Measurements from ENCODE around the gene KIAA0825.
"Not testable (repeated sequence)": the region's sequence is repeated elsewhere in the genome, so short reads cannot be mapped to it uniquely, and the experiment has no call there.

The KIAA0825 gene

GRCh38 chr5:94188725-94189124, 429.7 kb downstream of the KIAA0825 start:
- H3K27me3 ChIP-seq (ENCODE audit: control insufficient read depth, insufficient read depth, low read length) = no peaks in the 10 kb centered on the region
- no peaks in the 10 kb centered on the region for H3K4me1 ChIP-seq (ENCODE audit: control insufficient read depth, insufficient read depth, low read length)
- H3K27ac ChIP-seq (ENCODE audit: low read depth, low read length) = no peak overlapping the region
- no peak overlapping the region for H3K9ac ChIP-seq (ENCODE audit: low read length)
- no peak overlapping the region for H3K4me3 ChIP-seq (ENCODE audit: low read length)
- no peaks in the 10 kb centered on the region for H3K36me3 ChIP-seq (ENCODE audit: control insufficient read depth, insufficient read depth, low read length)

GRCh38 chr5:94184870-94185269, 433.5 kb downstream of the KIAA0825 start:
- Histone ChIP-seq H3K27me3 (ENCODE audit: control insufficient read depth, insufficient read depth, low read length) (no peaks in the 10 kb centered on the region), H3K4me1 (ENCODE audit: control insufficient read depth, insufficient read depth, low read length) (no peaks in the 10 kb centered on the region), H3K36me3 (ENCODE audit: control insufficient read depth, insufficient read depth, low read length) (no peaks in the 10 kb centered on the region), H3K27ac (ENCODE audit: low read depth, low read length) (no peak overlapping the region), H3K4me3 (ENCODE audit: low read length) (no peak overlapping the region), H3K9ac (ENCODE audit: low read length) (no peak overlapping the region)

GRCh38 chr5:94181895-94182294, 436.5 kb downstream of the KIAA0825 start:
- Histone ChIP-seq H3K4me1 (ENCODE audit: control insufficient read depth, insufficient read depth, low read length) (no peaks in the 10 kb centered on the region), H3K27ac (ENCODE audit: low read depth, low read length) (no peak overlapping the region), H3K9ac (ENCODE audit: low read length) (no peak overlapping the region), H3K36me3 (ENCODE audit: control insufficient read depth, insufficient read depth, low read length) (no peaks in the 10 kb centered on the region), H3K4me3 (ENCODE audit: low read length) (no peak overlapping the region), H3K27me3 (ENCODE audit: control insufficient read depth, insufficient read depth, low read length) (no peaks in the 10 kb centered on the region)

GRCh38 chr5:94180761-94181160, 437.6 kb downstream of the KIAA0825 start:
- no peak overlapping the region for H3K9ac ChIP-seq (ENCODE audit: low read length)

GRCh38 chr5:94175912-94176311, 442.5 kb downstream of the KIAA0825 start:
- no peak overlapping the region for H3K4me3 ChIP-seq (ENCODE audit: low read length)
- H3K27me3 ChIP-seq (ENCODE audit: control insufficient read depth, insufficient read depth, low read length) = no peaks in the 10 kb centered on the region
- H3K36me3 ChIP-seq (ENCODE audit: control insufficient read depth, insufficient read depth, low read length) = no peaks in the 10 kb centered on the region
- H3K4me1 ChIP-seq (ENCODE audit: control insufficient read depth, insufficient read depth, low read length) = no peaks in the 10 kb centered on the region
- no peak overlapping the region for H3K9ac ChIP-seq (ENCODE audit: low read length)
- H3K27ac ChIP-seq (ENCODE audit: low read depth, low read length) = no peak overlapping the region

More at GRCh38 chr5:94180761-94181160, 437.6 kb downstream of the KIAA0825 start:
- Histone ChIP-seq H3K4me3 (ENCODE audit: low read length) (no peak overlapping the region), H3K27me3 (ENCODE audit: control insufficient read depth, insufficient read depth, low read length) (no peaks in the 10 kb centered on the region), H3K36me3 (ENCODE audit: control insufficient read depth, insufficient read depth, low read length) (no peaks in the 10 kb centered on the region), H3K27ac (ENCODE audit: low read depth, low read length) (no peak overlapping the region), H3K4me1 (ENCODE audit: control insufficient read depth, insufficient read depth, low read length) (no peaks in the 10 kb centered on the region)

- Histone ChIP-seq H3K9ac (ENCODE audit: low read length) (no peak overlapping the region), H3K4me1 (ENCODE audit: control insufficient read depth, insufficient read depth, low read length) (no peaks in the 10 kb centered on the region), H3K36me3 (ENCODE audit: control insufficient read depth, insufficient read depth, low read length) (no peaks in the 10 kb centered on the region), H3K4me3 (ENCODE audit: low read length) (no peak overlapping the region), H3K27me3 (ENCODE audit: control insufficient read depth, insufficient read depth, low read length) (no peaks in the 10 kb centered on the region), H3K27ac (ENCODE audit: low read depth, low read length) (no peak overlapping the region)
Measured at GRCh38 chr5:94174748-94175411, 443.5 kb downstream of the KIAA0825 start.

- H3K27me3 ChIP-seq (ENCODE audit: control insufficient read depth, insufficient read depth, low read length) = no peaks in the 10 kb centered on the region
- no peaks in the 10 kb centered on the region for H3K4me1 ChIP-seq (ENCODE audit: control insufficient read depth, insufficient read depth, low read length)
- H3K27ac ChIP-seq (ENCODE audit: low read depth, low read length) = no peak overlapping the region
- no peaks in the 10 kb centered on the region for H3K36me3 ChIP-seq (ENCODE audit: control insufficient read depth, insufficient read depth, low read length)
- H3K4me3 ChIP-seq (ENCODE audit: low read length) = no peak overlapping the region
- H3K9ac ChIP-seq (ENCODE audit: low read length) = no peak overlapping the region
Measured at GRCh38 chr5:94173100-94173499, 445.3 kb downstream of the KIAA0825 start.

GRCh38 chr5:94171070-94171469, 447.3 kb downstream of the KIAA0825 start:
- not testable (repeated sequence) for H3K4me1 ChIP-seq (ENCODE audit: control insufficient read depth, insufficient read depth, low read length); H3K27ac ChIP-seq (ENCODE audit: low read depth, low read length); H3K9ac ChIP-seq (ENCODE audit: low read length); H3K27me3 ChIP-seq (ENCODE audit: control insufficient read depth, insufficient read depth, low read length); H3K4me3 ChIP-seq (ENCODE audit: low read length); H3K36me3 ChIP-seq (ENCODE audit: control insufficient read depth, insufficient read depth, low read length)

- H3K4me3 ChIP-seq (ENCODE audit: low read length); H3K27me3 ChIP-seq (ENCODE audit: control insufficient read depth, insufficient read depth, low read length); H3K27ac ChIP-seq (ENCODE audit: low read depth, low read length); H3K4me1 ChIP-seq (ENCODE audit: control insufficient read depth, insufficient read depth, low read length); H3K36me3 ChIP-seq (ENCODE audit: control insufficient read depth, insufficient read depth, low read length); H3K9ac ChIP-seq (ENCODE audit: low read length): not testable (repeated sequence)
Measured at GRCh38 chr5:94170158-94170557, 448.2 kb downstream of the KIAA0825 start.

GRCh38 chr5:94168151-94168550, 450.3 kb downstream of the KIAA0825 start:
- no peaks in the 10 kb centered on the region for H3K4me1 ChIP-seq (ENCODE audit: control insufficient read depth, insufficient read depth, low read length)
- H3K4me3 ChIP-seq (ENCODE audit: low read length) = no peak overlapping the region
- no peaks in the 10 kb centered on the region for H3K27me3 ChIP-seq (ENCODE audit: control insufficient read depth, insufficient read depth, low read length)
- no peak overlapping the region for H3K27ac ChIP-seq (ENCODE audit: low read depth, low read length)
- no peak overlapping the region for H3K9ac ChIP-seq (ENCODE audit: low read length)
- H3K36me3 ChIP-seq (ENCODE audit: control insufficient read depth, insufficient read depth, low read length) = no peaks in the 10 kb centered on the region

- Histone ChIP-seq H3K27ac (ENCODE audit: low read depth, low read length) (no peak overlapping the region), H3K36me3 (ENCODE audit: control insufficient read depth, insufficient read depth, low read length) (no peaks in the 10 kb centered on the region), H3K9ac (ENCODE audit: low read length) (no peak overlapping the region), H3K27me3 (ENCODE audit: control insufficient read depth, insufficient read depth, low read length) (no peaks in the 10 kb centered on the region), H3K4me3 (ENCODE audit: low read length) (no peak overlapping the region), H3K4me1 (ENCODE audit: control insufficient read depth, insufficient read depth, low read length) (no peaks in the 10 kb centered on the region)
Measured at GRCh38 chr5:94161801-94162200, 456.6 kb downstream of the KIAA0825 start.

GRCh38 chr5:94159144-94159543, 459.3 kb downstream of the KIAA0825 start:
- H3K27me3 ChIP-seq (ENCODE audit: control insufficient read depth, insufficient read depth, low read length) = no peaks in the 10 kb centered on the region
- no peaks in the 10 kb centered on the region for H3K4me1 ChIP-seq (ENCODE audit: control insufficient read depth, insufficient read depth, low read length)
- no peak overlapping the region for H3K4me3 ChIP-seq (ENCODE audit: low read length)
- no peak overlapping the region for H3K9ac ChIP-seq (ENCODE audit: low read length)
- no peak overlapping the region for H3K27ac ChIP-seq (ENCODE audit: low read depth, low read length)
- H3K36me3 ChIP-seq (ENCODE audit: control insufficient read depth, insufficient read depth, low read length) = no peaks in the 10 kb centered on the region

- Histone ChIP-seq H3K27me3 (ENCODE audit: control insufficient read depth, insufficient read depth, low read length) (no peaks in the 10 kb centered on the region), H3K4me3 (ENCODE audit: low read length) (no peak overlapping the region), H3K36me3 (ENCODE audit: control insufficient read depth, insufficient read depth, low read length) (no peaks in the 10 kb centered on the region), H3K4me1 (ENCODE audit: control insufficient read depth, insufficient read depth, low read length) (no peaks in the 10 kb centered on the region), H3K27ac (ENCODE audit: low read depth, low read length) (no peak overlapping the region), H3K9ac (ENCODE audit: low read length) (no peak overlapping the region)
Measured at GRCh38 chr5:94157704-94158539, 460.5 kb downstream of the KIAA0825 start.

Data from rectal smooth muscle tissue (tissue), 1 donor.